Stimulated activated CD8-positive, alpha-beta memory T cell treated with anti-CD3 and anti-CD28 coated beads, Interleukin-4, amount 100 ng/mL, for 1 hour (primary cell): ENCODE measurements around the gene ESD.
"Not testable (repeated sequence)": the region's sequence is repeated elsewhere in the genome, so short reads cannot be mapped to it uniquely, and the experiment has no call there.

ENCODE experiments used
- DNase-seq, 2 donors: peaks; one replicate each; pipeline ENCODE4 v3.0.0-alpha.2; 2020; ENCODE audit warnings: low read depth in 2 of 2, low spot score in 1 of 2

ESD gene

GRCh38 chr13:46796129-46796514 lies 839 bp downstream of the ESD start:
- no peak for DNase-seq

GRCh38 chr13:46795321-46795720 lies 1.6 kb downstream of the ESD start:
- DNase-seq = no peak

GRCh38 chr13:46783504-46783903 lies 13.5 kb downstream of the ESD start:
- no peak for DNase-seq

- DNase-seq = no peak
Measured at GRCh38 chr13:46782691-46783090, 14.3 kb downstream of the ESD start.

- DNase-seq = no peak
Measured at GRCh38 chr13:46782066-46782465, 14.9 kb downstream of the ESD start.

- no peak for DNase-seq
Measured at GRCh38 chr13:46778890-46779289, 18.1 kb downstream of the ESD start.

- no peak for DNase-seq
Measured at GRCh38 chr13:46778095-46778494, 18.9 kb downstream of the ESD start.

- DNase-seq = no peak
Measured at GRCh38 chr13:46775385-46776107, 21.4 kb downstream of the ESD start.

GRCh38 chr13:46773541-46773940 lies 23.4 kb downstream of the ESD start:
- DNase-seq = no peak

GRCh38 chr13:46771693-46772092 lies 25.3 kb downstream of the ESD start:
- no peak for DNase-seq

- not testable (repeated sequence) for DNase-seq
Measured at GRCh38 chr13:46769925-46770324, 27.0 kb downstream of the ESD start.

GRCh38 chr13:46761866-46762265 lies 35.1 kb downstream of the ESD start:
- DNase-seq = no peak

- no peak for DNase-seq
Measured at GRCh38 chr13:46761174-46761573, 35.8 kb downstream of the ESD start.

GRCh38 chr13:46759846-46760245 lies 37.1 kb downstream of the ESD start:
- no peak for DNase-seq

- DNase-seq = no peak
Measured at GRCh38 chr13:46757640-46758039, 39.3 kb downstream of the ESD start.

GRCh38 chr13:46756977-46757376 lies 40.0 kb downstream of the ESD start:
- DNase-seq = no peak

- not testable (repeated sequence) for DNase-seq
Measured at GRCh38 chr13:46755508-46755907, 41.5 kb downstream of the ESD start.

- DNase-seq = no peak
Measured at GRCh38 chr13:46754812-46755211, 42.1 kb downstream of the ESD start.

GRCh38 chr13:46753917-46754316 lies 43.0 kb downstream of the ESD start:
- DNase-seq = no peak

GRCh38 chr13:46753137-46753536 lies 43.8 kb downstream of the ESD start:
- no peak for DNase-seq

- peak; percentile 8 to 26 for DNase-seq
Measured at GRCh38 chr13:46751811-46752635, 44.9 kb downstream of the ESD start.

GRCh38 chr13:46749951-46750350 lies 47.0 kb downstream of the ESD start:
- no peak for DNase-seq

- DNase-seq = no peak
Measured at GRCh38 chr13:46748300-46748699, 48.7 kb downstream of the ESD start.
